GM12801 (cell line): ENCODE results near the gene EMILIN2.

ENCODE experiments used
- TF ChIP-seq, protein P1 (sequence below): IDR thresholded peaks from one replicate; pipeline ENCODE4 v1.5.1; 2011; ENCODE audit warnings: control low read depth; ENCODE audit not compliant: insufficient read length; ENCODE audit errors: extremely low read depth

EMILIN2 gene

DNA sequence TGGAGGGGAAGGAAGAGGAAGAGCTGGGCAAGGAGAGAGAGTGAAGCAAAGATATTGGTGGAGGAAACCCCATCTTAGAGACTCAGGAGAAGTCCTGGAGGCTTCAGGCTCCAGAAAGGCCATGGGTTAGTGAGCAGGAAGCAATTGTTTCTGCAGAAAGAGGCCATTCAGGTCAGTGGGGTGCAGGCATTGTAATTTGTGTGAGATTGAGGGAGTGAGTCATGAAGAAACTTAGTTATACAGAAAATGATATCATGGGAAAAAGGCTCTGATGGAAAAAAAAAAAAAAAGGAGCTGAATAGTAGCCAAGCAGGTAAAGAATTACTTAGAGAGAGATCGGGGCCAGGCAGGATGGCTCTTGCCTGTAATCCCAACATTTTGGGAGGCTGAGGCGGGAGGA, 4.0 kb downstream of the EMILIN2 start:
- TF ChIP-seq, protein P1, sequence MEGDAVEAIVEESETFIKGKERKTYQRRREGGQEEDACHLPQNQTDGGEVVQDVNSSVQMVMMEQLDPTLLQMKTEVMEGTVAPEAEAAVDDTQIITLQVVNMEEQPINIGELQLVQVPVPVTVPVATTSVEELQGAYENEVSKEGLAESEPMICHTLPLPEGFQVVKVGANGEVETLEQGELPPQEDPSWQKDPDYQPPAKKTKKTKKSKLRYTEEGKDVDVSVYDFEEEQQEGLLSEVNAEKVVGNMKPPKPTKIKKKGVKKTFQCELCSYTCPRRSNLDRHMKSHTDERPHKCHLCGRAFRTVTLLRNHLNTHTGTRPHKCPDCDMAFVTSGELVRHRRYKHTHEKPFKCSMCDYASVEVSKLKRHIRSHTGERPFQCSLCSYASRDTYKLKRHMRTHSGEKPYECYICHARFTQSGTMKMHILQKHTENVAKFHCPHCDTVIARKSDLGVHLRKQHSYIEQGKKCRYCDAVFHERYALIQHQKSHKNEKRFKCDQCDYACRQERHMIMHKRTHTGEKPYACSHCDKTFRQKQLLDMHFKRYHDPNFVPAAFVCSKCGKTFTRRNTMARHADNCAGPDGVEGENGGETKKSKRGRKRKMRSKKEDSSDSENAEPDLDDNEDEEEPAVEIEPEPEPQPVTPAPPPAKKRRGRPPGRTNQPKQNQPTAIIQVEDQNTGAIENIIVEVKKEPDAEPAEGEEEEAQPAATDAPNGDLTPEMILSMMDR, result no peak

DNA sequence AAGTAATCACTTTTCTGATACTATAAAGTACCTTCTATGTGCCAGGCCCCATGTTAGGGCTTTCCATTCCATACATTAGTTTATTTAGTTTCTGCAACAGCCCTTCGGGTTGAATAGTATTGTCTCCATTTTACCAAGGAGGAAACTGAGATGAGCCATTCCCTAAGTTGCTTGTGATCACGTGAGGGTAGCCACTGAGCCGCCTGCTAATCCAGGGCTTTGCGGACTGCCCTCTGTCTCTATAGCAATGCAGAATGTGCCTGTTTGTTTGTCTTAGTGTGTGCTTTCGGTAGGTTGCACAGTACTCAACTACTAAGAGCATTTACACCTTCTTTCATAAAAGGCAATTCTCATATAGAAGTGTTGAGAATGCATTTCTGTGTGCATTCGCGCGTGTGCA, 5.0 kb downstream of the EMILIN2 start:
- TF ChIP-seq, protein P1, result no peak

- TF ChIP-seq, protein P1, result no peak
Measured at GRCh38 chr18:2853173-2853925, 6.5 kb downstream of the EMILIN2 start.

- TF ChIP-seq, protein P1, result no peak
Measured at GRCh38 chr18:2853926-2854664, 7.3 kb downstream of the EMILIN2 start.

GRCh38 chr18:2854875-2855274, 8.1 kb downstream of the EMILIN2 start:
- TF ChIP-seq, protein P1, result no peak

DNA sequence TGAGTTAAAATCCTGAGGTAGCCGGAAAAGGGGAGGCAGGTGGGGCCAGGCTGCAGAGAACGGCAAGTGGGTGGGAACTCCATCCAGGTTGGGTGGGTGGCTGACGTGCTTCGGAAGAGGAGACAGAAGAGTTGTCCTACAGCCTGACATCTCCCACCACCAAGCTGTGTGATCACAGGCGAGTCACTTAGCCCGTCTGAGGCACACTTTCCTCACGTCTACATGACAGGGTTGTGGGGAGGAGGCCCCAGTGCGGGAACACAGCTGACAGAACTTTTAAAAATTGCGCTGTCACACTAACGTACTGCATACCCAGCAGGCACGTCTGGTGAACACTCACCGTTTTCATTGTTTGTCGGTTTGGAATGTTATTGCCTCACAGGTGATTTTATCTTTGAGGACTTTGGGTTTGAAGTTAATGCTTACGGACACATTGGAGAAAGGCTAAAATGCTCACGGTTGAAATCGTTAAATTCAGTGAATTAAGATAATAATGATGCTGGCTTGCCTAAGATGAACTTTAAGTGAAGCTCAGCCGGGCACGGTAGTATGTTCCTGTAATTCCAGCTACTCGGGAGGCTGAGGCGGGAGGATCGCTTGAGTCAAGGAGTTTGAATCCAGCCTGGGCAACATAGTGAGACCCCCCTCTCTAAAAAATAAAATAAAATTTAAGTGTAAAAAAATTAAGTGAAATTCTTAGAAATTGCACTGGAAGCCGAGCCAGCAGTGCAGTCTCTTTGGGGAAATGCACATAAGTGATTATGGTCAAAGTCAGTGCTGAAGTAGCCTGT, 8.9 kb downstream of the EMILIN2 start:
- TF ChIP-seq, protein P1, result no peak

- TF ChIP-seq, protein P1, result no peak
Measured at GRCh38 chr18:2856547-2857170, 9.9 kb downstream of the EMILIN2 start.
